Pons (tissue), 1 donor: Measurements from ENCODE around the gene CELSR1.

Source experiments
- DNase-seq: peaks from one replicate; pipeline ENCODE4 v3.0.0-alpha.2; 2016; ENCODE audit warnings: low spot score

Gene CELSR1

DNA sequence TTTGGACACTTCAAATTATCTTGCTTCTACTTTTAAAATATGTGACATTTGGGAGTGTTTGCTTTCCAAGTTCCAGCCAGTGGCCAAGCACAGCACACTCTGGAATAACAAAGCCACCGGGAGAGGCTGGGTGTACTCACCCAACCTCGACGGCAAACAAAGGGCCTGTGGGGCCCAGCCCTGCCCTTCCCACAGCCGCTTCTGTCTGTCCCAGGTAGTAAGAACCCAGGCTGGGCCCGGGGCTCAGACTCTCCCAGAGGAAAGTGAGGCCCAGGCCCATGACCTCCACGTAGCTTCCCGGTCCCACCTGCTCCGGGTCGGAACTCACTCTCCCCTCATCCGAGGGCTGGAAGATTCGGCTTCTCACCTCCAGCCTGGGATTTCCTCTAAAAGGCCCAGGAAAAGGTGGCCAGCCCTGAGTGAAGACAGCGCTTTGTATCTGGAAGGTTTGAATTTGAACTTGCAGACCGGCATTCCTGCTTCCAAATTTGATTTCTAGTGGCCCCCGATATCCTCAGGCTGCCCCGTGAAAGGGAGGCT is 93.5 kb downstream of the CELSR1 start:
- DNase-seq, result no peak

DNA sequence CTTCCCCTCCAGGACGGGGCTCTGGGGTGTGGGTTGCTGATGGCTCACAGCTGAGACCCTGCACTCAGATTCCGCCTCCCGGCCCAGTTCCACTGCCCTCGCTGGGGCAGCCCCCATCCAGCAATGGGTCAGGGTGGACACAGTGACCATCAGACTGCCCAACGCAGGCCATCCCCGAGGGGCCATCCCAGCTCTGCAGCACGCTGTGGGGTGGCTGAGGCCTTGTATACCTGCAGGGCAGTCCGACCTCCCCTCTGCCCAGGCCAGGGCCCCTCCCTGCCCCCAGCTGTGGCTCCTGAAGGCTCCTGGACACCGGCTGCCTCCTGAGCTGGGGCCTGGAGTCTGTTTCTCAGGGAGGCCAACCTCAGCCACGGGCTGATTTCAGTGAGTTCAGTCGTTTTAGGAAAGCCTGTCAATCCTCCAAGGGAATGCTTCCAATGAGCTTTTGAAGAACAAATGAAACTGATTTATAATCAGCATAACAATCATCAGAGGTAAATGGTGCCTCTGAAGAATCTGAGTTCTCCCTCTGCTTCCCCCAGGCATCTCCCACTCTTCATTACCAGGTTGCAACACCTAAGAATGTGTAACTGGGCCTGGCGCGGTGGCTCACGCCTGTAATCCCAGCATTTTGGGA is 95.1 kb downstream of the CELSR1 start:
- DNase-seq, result no peak

DNA sequence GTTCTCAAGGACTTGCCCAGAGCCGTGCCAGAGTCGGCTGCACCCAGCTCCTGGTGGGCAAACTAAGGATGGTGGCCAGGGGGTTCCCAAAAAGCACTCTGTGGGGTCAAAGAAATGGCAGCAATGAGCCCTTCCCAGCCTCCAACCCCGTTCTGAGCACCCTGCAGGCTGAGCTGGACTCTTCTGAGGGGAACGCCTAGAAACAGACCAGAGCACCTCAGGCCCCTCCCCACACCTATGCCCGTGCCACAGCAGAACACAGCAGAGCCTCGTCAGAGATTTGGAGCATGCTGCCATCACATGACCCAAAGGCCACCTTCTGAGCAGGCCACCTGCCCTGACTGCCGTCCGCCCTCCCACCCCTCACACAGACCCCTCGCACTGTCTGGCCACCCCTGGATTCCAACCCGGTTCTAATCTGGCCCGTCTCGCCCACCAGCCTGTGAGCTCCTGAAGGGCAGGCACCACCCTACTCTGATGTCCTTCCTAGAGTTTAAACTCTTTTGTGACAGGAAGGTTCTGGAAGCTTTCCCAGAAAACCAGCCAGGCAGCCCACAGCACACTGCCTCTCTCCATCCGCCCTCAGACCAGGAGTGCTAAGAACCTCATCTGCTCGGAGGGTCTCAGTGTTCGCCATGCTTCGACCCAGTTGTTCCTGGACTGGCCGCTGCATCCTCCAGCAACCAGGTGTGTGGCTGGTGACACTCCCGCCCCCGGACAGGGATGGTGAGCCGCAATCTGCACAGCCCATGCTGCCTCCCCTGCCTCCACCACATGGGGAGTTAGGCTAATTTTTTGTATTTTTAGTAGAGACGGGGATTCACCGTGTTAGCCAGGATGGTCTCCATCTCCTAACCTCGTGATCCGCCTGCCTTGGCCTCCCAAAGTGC is 97.6 kb downstream of the CELSR1 start:
- DNase-seq, result no peak

DNA sequence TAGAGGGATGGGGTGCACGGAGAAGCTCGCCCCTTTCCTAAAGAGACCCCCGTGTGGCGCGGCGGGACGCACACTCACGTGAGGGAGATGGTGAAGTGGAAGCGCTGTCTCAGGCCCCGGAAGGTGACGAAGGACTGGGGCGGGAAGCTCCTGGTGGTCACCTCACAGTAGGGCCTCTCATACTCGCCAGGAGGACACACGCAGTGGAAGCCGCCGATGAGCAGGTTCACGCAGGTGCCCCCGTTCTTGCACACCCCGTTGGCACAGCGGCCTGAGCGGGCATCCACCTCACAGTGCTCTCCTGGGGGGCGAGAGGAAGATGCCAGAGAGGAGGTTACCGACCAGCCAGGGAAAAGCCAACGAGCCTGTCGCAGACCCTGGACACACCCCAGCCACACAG is 98.3 kb downstream of the CELSR1 start:
- DNase-seq, result no peak

DNA sequence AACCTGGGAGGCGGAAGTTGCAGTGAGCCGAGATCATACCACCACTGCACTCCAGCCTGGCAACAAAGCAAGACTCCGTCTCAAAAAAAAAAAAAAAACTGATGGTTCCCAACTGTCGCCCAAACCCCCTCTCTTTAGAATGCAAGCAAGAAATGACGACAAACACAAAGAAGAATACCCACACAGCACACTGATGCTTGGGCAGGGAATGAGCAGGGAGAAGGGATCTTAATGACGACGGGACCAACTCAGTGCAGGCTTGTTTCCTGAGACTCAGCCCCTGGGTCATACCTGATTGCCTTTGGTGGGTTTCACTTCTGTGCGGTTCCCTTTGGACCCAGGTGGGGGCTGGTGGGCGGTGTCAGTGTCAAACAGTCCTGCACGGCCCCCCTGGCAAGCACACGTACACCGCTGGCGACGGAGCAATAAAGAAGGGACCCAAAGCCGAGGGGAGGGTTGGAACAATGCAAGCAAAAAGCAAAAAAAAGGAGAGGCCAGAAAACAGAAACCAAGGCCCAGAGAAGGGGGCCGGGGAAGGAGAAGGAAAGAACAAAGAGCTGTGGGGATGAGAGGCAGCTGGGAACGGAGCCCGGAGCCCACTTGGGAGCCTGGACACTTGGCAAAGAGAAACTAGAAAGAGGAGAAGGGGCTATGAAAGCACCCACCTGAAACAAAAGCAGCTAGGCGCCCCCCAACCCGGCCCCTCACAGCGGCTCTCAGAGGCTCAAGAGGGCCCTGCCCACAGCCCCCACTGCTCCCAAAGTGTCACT is 99.6 kb downstream of the CELSR1 start:
- DNase-seq, result no peak

DNA sequence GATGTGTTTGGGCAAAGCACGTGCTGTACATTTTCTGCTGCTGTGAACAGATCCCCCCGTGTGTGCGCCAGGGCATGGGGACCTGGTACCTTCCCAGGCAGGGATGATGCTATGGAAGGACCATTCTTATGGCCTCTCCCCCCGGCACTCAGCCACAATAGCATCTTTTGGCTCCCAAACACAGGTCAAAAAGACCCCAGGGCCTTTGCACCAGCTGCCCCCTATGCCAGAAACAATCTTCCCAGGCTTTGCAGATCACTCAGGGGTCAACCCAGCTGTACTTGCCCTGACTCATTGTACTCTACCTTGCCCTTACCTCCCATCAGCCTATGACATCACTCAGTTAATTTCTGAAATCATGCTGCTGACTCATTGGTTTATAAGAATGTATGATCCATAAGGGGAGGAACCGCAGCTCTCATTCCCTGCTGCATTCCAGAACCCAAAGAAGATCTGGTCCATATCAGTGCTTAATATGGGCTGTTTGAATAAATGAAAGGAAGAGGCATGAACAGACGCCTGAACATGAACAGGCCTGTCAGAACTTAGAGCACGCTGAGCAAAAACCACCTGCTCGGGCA is 100.7 kb downstream of the CELSR1 start:
- DNase-seq, result no peak

DNA sequence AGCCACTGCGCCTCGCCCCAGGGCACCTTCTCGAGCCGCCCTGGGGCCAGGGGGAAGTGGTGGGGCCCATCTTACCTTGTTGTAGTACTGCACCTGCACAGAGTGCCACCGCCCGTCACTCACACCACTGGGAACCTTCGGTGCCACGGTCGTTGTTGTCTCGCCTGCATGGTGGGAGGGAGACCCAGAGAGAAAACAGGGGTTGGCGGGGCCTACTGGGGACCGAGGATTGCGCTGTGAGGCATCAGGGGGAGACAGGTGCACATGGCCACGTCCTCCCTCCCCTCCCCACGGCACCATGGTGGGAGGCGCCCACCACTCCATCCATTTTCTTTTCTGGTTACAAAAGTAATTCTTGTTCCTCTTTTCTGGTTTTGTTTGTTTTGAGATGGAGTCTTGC is 104.1 kb downstream of the CELSR1 start:
- no peak for DNase-seq

DNA sequence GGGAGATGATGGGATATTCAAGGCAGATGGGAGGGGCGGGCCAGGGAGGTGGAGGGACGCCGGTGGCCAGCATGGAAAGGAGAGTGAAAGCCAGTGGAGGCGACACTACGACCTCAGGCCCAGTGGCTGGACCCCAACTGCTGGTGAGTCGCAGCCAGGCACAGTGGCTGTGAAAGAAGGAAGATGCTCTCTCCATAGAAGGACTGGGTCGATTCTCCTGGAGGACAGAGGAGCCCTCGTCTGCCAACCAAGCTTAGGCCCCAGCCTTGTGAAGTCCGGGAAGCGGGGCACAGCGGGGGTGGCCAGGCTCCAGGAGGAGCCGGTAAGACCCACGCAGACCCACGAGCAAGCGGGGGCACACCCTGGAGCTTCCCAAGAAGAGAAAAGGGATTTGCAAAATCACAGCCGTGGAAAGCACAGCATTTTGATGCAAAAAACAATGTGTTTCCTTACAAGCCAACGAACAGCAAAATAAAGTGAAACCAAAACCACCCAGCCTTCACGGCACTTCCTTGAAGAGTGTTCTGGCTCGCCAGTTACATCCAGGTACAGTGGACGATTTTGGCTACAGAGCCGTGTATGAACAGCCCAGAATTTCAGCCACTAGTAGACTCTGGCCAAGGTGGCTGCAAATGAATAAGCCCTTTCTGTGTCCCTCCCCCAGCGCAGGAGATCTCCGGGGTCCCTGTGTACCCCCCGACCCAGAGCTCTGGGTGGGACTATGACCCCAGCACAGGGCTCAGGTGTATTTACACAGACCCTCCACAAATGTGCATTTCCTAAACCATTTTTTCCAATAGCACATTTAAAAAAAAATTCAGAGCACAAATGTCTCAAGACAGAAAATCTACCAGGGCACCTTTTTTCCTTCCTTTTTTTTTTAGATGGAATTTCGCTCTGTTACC is 105.0 kb downstream of the CELSR1 start:
- no peak for DNase-seq

DNA sequence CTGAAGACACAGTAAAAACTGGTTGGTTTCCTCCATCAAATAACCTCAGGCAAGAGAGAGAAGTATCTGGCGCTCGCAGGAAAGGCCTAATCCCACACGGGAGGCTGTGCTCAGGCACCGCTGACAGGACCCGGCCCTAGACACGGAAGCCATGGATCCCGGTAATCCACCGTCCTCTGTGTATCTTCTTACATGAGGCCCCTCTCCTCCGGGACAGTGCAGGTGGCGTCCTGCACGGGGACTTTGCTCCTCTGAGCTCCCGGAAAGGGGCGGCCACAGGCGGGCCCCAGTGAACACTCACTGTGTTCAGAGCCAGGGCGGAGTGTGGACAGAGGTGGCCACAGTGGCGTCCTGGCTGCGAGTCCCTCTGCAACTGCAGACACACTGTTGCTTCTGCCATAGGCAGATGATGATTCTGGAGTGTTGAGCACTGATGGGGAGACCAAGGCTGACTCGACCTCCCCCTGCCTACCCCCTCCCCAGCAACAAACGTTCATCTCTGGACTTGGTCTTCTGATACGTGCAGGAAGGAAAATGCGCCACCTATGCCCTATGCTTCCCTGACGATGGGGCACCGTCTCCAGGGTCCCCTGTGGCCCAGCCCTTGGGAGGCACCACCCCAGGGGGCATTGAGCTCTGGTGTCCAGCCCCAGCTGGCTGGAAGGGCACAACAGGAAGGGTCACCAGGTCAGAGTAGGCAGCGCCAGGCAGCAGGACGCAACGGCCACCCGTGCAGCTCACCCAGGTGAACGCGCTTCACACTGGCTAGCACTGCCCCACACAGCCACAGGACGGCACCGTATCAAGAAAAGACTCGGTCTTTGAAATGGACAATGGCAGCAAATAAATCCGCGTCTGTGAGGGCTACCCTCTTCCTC is 106.2 kb downstream of the CELSR1 start:
- no peak for DNase-seq

DNA sequence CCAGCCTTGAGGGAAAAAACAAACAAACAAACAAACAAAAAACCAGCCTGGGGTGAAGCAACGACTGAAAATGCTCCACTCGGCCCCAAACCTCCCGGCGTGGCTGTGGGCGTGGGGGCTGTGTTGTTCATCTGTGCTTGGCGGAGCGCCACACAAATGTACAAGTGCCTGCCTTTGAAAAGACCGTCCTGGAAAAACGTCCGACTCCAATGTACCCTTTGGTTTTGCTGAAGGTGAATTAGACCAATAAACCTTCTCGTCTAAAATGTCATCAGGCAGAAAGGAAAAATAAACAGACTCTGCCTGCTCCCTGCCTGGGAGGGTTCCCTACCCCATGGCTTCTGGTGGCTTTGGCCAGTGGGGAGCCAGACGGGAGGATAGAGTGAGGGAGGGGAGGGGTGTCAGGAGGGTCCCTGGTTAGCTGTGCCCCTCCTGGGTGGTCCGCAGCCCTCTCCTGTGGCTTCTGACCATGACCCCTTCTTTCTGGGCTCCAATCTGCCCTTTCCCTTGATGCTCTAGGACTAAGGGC is 108.0 kb downstream of the CELSR1 start:
- no peak for DNase-seq

DNA sequence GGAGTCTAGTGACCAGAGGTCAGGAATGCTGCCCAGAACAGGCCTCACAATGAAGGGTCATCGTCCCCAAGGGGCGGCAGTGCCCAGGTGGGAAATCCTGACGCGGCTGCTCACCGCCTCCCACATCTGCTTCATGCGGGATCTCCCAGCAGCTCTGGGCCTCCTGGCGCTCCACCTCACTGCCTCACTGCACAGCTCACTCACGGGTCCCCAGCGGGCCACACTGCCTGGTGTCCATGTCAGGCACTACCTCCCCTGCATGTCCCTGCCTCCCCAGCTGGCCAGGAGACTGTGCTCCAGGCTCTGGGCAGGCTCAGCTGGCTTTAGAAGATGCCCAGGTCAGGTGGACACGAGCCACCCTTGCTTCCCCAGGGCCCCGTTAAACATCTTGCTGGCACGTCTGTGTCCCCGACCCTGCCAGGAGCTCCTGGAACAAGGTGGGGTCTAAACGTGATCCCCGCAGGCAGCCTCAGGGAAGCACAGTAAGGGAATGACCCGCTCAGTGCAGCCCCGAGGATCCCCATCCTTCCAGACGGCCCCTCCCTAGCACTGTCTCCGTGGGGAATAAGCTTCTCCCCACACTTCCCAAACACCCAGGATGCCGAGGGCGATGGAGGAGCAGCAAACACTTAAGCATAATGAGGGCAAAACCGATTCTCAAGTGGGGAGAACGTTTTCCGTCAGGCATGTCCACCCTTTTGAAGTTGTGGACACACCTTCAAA is 108.7 kb downstream of the CELSR1 start:
- no peak for DNase-seq

DNA sequence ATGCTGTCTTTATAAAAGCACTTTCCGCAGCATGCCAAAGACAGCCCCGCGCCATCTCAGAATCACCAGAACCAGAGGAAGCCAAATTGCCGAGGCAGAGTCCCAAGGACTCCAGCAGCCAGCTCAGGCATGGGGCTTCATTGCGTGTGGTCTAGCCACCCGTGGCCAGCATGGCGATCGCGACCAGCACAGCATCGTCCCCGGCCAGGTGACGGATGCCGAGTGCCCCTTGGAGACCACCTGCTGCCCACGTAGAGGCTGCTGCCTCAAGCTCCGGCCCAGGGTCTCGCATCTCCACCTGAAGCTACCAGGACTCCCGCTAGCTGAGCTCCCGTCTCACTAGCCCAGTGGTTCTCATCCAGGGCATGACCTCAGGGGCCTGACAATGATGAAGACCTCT is 109.2 kb downstream of the CELSR1 start:
- DNase-seq, result no peak

DNA sequence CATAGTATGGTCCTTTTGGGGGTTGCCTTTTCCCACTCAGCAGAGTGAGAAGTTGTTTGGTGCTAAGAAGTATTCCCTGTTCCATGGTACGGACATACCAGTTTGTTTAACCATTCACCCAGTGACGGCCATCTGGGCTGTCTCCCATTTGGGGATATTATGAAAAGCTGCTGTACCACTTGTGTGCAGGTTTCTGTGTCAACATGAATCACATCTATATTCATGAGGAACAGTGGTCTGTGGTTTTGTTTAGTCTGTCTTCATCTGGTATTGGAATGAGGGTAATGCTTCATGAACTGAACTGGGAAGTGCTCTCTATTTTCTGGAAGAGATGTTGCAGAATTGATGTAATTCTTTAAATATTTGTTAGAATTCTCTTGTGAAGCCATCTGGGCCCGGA is 112.4 kb downstream of the CELSR1 start:
- no peak for DNase-seq

DNA sequence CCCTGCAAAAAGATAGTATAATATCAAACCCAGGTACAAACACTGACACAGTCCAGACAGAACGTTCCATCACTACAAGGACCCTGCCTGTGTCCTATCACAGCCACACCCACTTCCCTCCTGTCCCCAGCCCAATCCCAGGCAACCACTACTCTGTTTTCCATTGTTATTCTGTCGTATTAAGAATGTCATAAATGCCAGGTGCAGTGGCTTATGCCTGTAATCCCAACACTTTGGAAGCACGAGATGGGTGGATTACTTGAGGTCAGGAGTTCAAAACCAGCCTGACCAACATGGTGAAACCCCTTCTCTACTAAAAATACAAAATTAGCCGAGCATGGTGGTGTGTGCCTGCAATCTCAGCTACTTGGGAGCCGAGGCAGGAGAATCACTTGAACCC is 112.9 kb downstream of the CELSR1 start:
- DNase-seq, result no peak

DNA sequence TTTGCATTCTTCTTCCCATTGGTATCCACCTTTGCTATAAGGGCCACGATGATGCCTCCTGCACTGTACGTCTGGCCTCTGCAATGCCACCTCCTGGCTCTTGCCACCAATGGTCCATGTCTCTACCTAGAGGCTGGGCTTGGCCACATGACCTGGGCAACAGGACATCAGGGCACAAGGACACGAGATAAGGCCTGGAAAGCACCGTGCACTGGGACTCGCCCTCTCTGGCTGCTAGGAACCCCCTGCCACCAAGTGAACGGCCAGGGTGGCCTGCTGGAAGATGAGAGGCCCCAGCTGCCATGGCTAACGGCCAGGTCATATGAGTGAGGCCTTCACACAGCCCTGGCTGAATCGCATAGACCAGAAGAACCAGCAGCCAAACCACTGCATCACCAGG is 114.5 kb downstream of the CELSR1 start:
- peak; percentile 8 for DNase-seq

DNA sequence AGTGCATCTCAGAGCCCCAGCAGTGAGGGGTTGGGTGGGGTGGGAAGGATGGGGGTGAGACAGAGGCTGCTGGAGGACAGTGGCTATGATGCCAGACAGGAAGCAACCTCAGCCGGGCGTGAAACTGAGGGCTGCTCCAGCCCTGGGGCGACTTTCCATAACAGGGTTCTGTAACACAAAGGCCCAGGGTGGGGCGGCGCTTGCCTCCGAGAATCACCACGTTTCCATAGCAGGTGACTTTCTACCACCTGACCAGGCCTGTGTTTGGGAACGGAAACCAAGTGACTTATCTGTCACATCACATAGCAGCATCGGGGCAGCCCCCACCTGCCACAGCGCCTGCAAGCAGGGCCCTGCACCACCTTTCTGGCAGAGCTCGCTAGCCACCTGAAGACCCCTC is 116.2 kb downstream of the CELSR1 start:
- DNase-seq, result no peak

DNA sequence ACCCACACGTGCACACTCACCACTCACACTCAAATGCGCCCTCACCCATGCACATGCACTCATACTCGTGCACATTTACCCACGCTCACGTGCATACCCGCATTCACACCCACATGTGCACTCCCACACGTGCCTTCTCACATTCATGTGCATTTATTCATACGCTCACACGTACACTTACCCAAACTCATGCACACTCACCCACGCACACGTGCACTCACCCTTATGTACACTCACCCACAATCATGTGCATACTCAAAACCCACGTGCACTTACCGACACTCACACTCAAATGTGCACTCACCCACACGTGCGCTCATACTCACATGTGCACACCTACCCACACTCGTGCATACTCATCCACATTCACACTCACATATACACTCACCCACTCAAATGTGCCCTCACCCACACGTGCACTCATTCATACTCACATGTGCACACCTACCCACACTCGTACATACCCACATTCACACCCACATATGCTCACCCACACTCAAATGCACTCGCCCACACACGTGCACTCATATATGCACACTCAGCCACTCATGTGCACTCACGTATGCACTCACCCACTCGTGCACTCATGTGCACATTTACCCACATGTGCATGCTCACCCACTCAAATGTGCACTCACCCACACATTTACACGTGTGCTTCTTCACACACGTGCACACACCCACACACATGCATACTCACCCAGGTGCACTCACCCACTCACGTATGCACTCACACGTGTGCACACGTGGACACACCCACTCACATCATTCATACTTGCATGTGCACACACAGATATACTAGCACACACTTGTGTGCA is 117.5 kb downstream of the CELSR1 start:
- DNase-seq, result no peak

DNA sequence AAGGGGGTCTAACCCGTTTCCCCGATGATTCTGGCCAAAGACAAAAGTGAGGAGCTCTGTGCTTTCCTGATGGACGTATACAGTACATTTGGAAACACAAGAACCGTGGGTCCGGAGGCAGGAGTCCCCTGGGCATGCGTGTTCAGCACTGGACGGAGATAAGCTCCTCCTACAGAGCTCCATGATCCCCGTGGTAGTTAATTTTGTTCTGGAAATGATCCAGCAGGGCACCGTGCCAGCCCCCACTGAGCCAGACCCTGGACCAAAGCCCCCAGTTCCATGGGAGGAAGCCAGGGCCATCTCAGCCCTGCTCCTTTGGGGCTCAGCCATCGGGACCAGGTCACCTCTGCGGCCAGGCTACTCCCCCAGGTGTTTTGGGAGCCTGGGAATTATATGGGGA is 118.6 kb downstream of the CELSR1 start:
- no peak for DNase-seq
